Measurements from ENCODE around the gene RFX7. TPM values are rescaled to one million over a fixed set of nuclear protein-coding genes. Genes with fewer than 3 reads are reported as not detected.

Gene RFX7
- total and polyA plus RNA-seq, 2 of the 8 experiments (the other 6 are each of a cell fraction or from before 2014, with no cell fraction given), result 10.4 to 40.9 TPM

DNA sequence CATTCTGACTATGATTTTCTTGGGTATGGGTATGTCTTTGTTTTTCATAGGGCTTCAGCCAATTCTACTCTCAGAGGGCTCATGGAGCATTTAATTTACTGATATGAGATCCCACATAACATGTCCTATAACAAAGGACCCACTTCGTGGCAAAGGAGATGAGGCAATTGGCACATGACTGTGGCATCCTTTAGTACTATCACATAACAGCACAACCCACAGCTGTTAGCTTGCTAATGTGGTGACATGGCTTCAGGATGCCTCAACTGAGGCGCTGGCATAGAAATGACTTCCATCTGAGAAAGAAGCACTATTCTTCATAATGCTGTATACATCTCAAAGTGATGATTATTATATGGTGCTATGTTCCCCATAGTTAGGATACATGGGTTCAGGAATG lies 48.1 kb upstream of the RFX7 start:
- no peak for DNase-seq (ENCODE audit: low read depth in 1 of 2, low spot score in 2 of 2)
- Histone ChIP-seq H2BK12ac (ENCODE audit: low read depth, low read length) (no peak overlapping the region), H3K9ac (replicated peaks in 1 of 4; ENCODE audit: extremely low read depth in 1 of 4, low read depth in 3 of 4, low read length in 3 of 4) (no peak overlapping the region), H4K5ac (ENCODE audit: insufficient read length, low read depth, low read length) (no peak overlapping the region), H4K91ac (replicated peaks; ENCODE audit: insufficient read length, low read length) (no peak overlapping the region), H3K56ac (replicated peaks; ENCODE audit: insufficient read length, low read depth, low read length) (no peak overlapping the region), H3K23me2 (ENCODE audit: low read depth, low read length) (no peaks in the 10 kb centered on the region), H3K79me2 (ENCODE audit: control insufficient read depth in 1 of 2, insufficient read depth in 2 of 2, low read length in 2 of 2) (no peaks in the 10 kb centered on the region), H3K9me3 (ENCODE audit: insufficient read depth in 2 of 2, low read depth in 1 of 2, low read length in 1 of 2) (no peaks in the 10 kb centered on the region), H3K4ac (replicated peaks; ENCODE audit: insufficient read length, low read depth, low read length) (no peak overlapping the region), H3K27ac (ENCODE audit: low read depth, low read length) (no peak overlapping the region), H3K4me2 (ENCODE audit: insufficient read depth in 1 of 2, low read depth in 2 of 2, low read length in 2 of 2) (no peak overlapping the region), H2BK5ac (ENCODE audit: low read depth, low read length) (no peak overlapping the region), H4K20me1 (replicated peaks in 1 of 2; ENCODE audit: control insufficient read depth in 1 of 2, insufficient read depth in 2 of 2, low read length in 2 of 2) (no peaks in the 10 kb centered on the region), H3K14ac (ENCODE audit: insufficient read length) (no peak overlapping the region), H3K4me3 (ENCODE audit: extremely low read depth in 1 of 4, insufficient read depth in 2 of 4, low read depth in 3 of 4, low read length in 4 of 4) (no peak overlapping the region), H3K23ac (ENCODE audit: insufficient read length) (no peak overlapping the region), H2BK15ac (ENCODE audit: low read length) (no peak overlapping the region), H2BK20ac (ENCODE audit: low read length) (no peak overlapping the region), H2AK5ac (ENCODE audit: low read depth, low read length) (no peak overlapping the region), H2AFZ (ENCODE audit: low read length) (no peak overlapping the region), H3K18ac (ENCODE audit: extremely low read depth, low read length) (no peak overlapping the region), H3K27me3 (replicated peaks in 1 of 4; ENCODE audit: control insufficient read depth in 3 of 4, extremely low read depth in 1 of 4, insufficient read depth in 3 of 4, low read length in 3 of 4) (no peaks in the 10 kb centered on the region), H3K4me1 (replicated peaks in 1 of 4; ENCODE audit: control insufficient read depth in 3 of 4, insufficient read depth in 4 of 4, low read length in 3 of 4) (peaks cover 0 to 3% (median 0%) of the 10 kb centered on the region in 4 experiments; a peak in 1 of 7 replicates), H3K36me3 (ENCODE audit: control insufficient read depth in 2 of 4, insufficient read depth in 4 of 4, low read length in 3 of 4) (no peaks in the 10 kb centered on the region), H3K79me1 (ENCODE audit: low read depth, low read length) (no peaks in the 10 kb centered on the region), H4K8ac (ENCODE audit: extremely low read depth, insufficient read depth, low read length) (no peak overlapping the region), H2BK120ac (replicated peaks; ENCODE audit: low read depth, low read length) (no peak overlapping the region)
- POLR2A ChIA-PET (ENCODE audit: partially characterized antibody), result no interaction called here
- 82% methylated on average over 2 of the region's 2 CpGs; no CpG with 5 or more reads in 1 of the 2 experiments for WGBS, 2 experiments (ENCODE audit: extremely low coverage in 1 of 2, insufficient coverage in 1 of 2, insufficient read length in 1 of 2, insufficient replicate concordance in 2 of 2, low coverage in 1 of 2, low lambda C conversion rate in 2 of 2, missing lambda C conversion rate in 1 of 2)
- no peak for TF ChIP-seq CHD2 (IDR thresholded peaks at IDR 0.05; ENCODE audit: low read length)
- no peak for TF ChIP-seq RBBP5 (IDR thresholded peaks at IDR 0.05; ENCODE audit: borderline replicate concordance, low read depth, low read length)
- FAIRE-seq, result no peak
- CTCF ChIA-PET (ENCODE audit: partially characterized antibody), result no interaction called here

All from H1 (cell line).